SK-N-MC (cell line): ENCODE data around the gene GOLGA6L10.
"Not testable (repeated sequence)": the region's sequence is repeated elsewhere in the genome, so short reads cannot be mapped to it uniquely, and the experiment has no call there.

Experiments
- DNase-seq: peaks from one replicate; pipeline ENCODE4 v3.0.0-alpha.2; 2011; ENCODE audit warnings: low read depth, low spot score
- H3K27ac ChIP-seq: fragments of 200-600 bp; sonication (generic); 2 replicates; pipeline ENCODE4 v1.5.1; 2016; ENCODE audit warnings: mixed run types
- H3K36me3 ChIP-seq: fragments of 200-600 bp; sonication (generic); 2 replicates; pipeline ENCODE4 v1.6.1; 2017; ENCODE audit warnings: antibody characterized with exemption, low read length, mixed read lengths; ENCODE audit not compliant: insufficient read depth
- H3K4me3 ChIP-seq: fragments of 200-600 bp; sonication (generic); 2 replicates; pipeline ENCODE4 v1.5.1; 2016
- H3K9ac ChIP-seq: fragments of 200-600 bp; sonication (generic); 2 replicates; pipeline ENCODE4 v1.8.0; 2017; ENCODE audit warnings: mixed run types, mixed read lengths; ENCODE audit not compliant: insufficient read length
- H3K9me3 ChIP-seq: fragments of 200-600 bp; sonication (generic); 2 replicates; pipeline ENCODE4 v1.6.1; 2017; ENCODE audit warnings: low read depth, mild to moderate bottlenecking, antibody characterized with exemption, low read length, moderate library complexity, mixed read lengths
- EZH2 ChIP-seq: fragments of 200-600 bp; sonication (generic); IDR thresholded peaks from one replicate; pipeline ENCODE4 v1.6.1; 2017; ENCODE audit warnings: antibody characterized with exemption
- FOXP2 ChIP-seq: optimal IDR thresholded peaks from 2 replicates; pipeline ENCODE3; 2011; ENCODE audit warnings: mild to moderate bottlenecking, moderate library complexity; ENCODE audit not compliant: insufficient read depth; ENCODE audit errors: extremely low read length, control extremely low read depth
- POLR2AphosphoS5 ChIP-seq: IDR thresholded peaks from 2 replicates; pipeline ENCODE4 v1.6.1; 2012; ENCODE audit warnings: mild to moderate bottlenecking, low read depth, low read length, borderline replicate concordance

The GOLGA6L10 gene

GRCh38 chr15:82322488-82322887 is 26.8 kb downstream of the GOLGA6L10 start:
- H3K36me3 ChIP-seq, H3K9me3 ChIP-seq, DNase-seq, H3K27ac ChIP-seq, H3K4me3 ChIP-seq, H3K9ac ChIP-seq: not testable (repeated sequence)

- not testable (repeated sequence) for H3K9me3 ChIP-seq, H3K27ac ChIP-seq, DNase-seq, H3K36me3 ChIP-seq, H3K4me3 ChIP-seq, H3K9ac ChIP-seq
Measured at GRCh38 chr15:82320861-82321260, 28.4 kb downstream of the GOLGA6L10 start.

GRCh38 chr15:82319522-82320278 is 29.6 kb downstream of the GOLGA6L10 start:
- H3K27ac ChIP-seq, DNase-seq: not testable (repeated sequence)

GRCh38 chr15:82318281-82318680 is 31.0 kb downstream of the GOLGA6L10 start:
- H3K4me3 ChIP-seq, DNase-seq, H3K27ac ChIP-seq, H3K9me3 ChIP-seq, H3K9ac ChIP-seq, H3K36me3 ChIP-seq: not testable (repeated sequence)

More at GRCh38 chr15:82319522-82320278, 29.6 kb downstream of the GOLGA6L10 start:
- H3K9me3 ChIP-seq, H3K9ac ChIP-seq, H3K4me3 ChIP-seq, H3K36me3 ChIP-seq: not testable (repeated sequence)

GRCh38 chr15:82317516-82317915 is 31.8 kb downstream of the GOLGA6L10 start:
- not testable (repeated sequence) for H3K36me3 ChIP-seq, H3K9ac ChIP-seq, H3K9me3 ChIP-seq, H3K27ac ChIP-seq, H3K4me3 ChIP-seq, DNase-seq

- Histone ChIP-seq H3K9ac (no peak overlapping the region), H3K27ac (no peak overlapping the region), H3K36me3 (no peaks in the 10 kb centered on the region), H3K9me3 (no peaks in the 10 kb centered on the region), H3K4me3 (no peak overlapping the region)
- TF ChIP-seq FOXP2 (no peak), EZH2 (no peak), POLR2AphosphoS5 (no peak)
- DNase-seq, result no peak
Measured at GRCh38 chr15:82317091-82317489, 32.2 kb downstream of the GOLGA6L10 start.

GRCh38 chr15:82316247-82317090 is 32.8 kb downstream of the GOLGA6L10 start:
- H3K4me3 ChIP-seq, H3K9me3 ChIP-seq, H3K9ac ChIP-seq, H3K27ac ChIP-seq, H3K36me3 ChIP-seq, DNase-seq: not testable (repeated sequence)

GRCh38 chr15:82315519-82316246 is 33.6 kb downstream of the GOLGA6L10 start:
- TF ChIP-seq POLR2AphosphoS5 (no peak), EZH2 (no peak), FOXP2 (no peak)
- H3K9ac ChIP-seq, result no peak overlapping the region

GRCh38 chr15:82314769-82315518 is 34.3 kb downstream of the GOLGA6L10 start:
- Histone ChIP-seq H3K9me3 (no peaks in the 10 kb centered on the region), H3K36me3 (no peaks in the 10 kb centered on the region), H3K9ac (no peak overlapping the region), H3K27ac (no peak overlapping the region), H3K4me3 (no peak overlapping the region)
- no peak for TF ChIP-seq FOXP2
- TF ChIP-seq EZH2, result no peak
- no peak for TF ChIP-seq POLR2AphosphoS5
- DNase-seq, result no peak

More at GRCh38 chr15:82315519-82316246, 33.6 kb downstream of the GOLGA6L10 start:
- DNase-seq, result no peak
- Histone ChIP-seq H3K4me3 (no peak overlapping the region), H3K27ac (no peak overlapping the region), H3K36me3 (no peaks in the 10 kb centered on the region), H3K9me3 (no peaks in the 10 kb centered on the region)

GRCh38 chr15:82313951-82314768 is 35.1 kb downstream of the GOLGA6L10 start:
- H3K4me3 ChIP-seq, H3K27ac ChIP-seq, H3K9ac ChIP-seq, DNase-seq, H3K9me3 ChIP-seq, H3K36me3 ChIP-seq: not testable (repeated sequence)
